Immature natural killer cell (primary cell): Measurements from ENCODE around the gene PDE4D. TPM values are rescaled to one million over a fixed set of nuclear protein-coding genes. Genes with fewer than 3 reads are reported as not detected.
"Not testable (repeated sequence)": the region's sequence is repeated elsewhere in the genome, so short reads cannot be mapped to it uniquely, and the experiment has no call there.

ENCODE experiments used
- DNase-seq, 3 donors: peaks; one replicate each; pipeline ENCODE4 v3.0.0; 2022; ENCODE audit warnings: mixed read lengths in 1 of 3
- H3K27ac Mint-ChIP-seq, 6 donors: one replicate each; pipeline ENCODE4 v1.8.0; 2020; ENCODE audit warnings: mixed read lengths in 6 of 6, mild to moderate bottlenecking in 5 of 6, inconsistent platforms in 4 of 6, moderate library complexity in 3 of 6
- H3K27me3 Mint-ChIP-seq, 3 donors: one replicate each; pipeline ENCODE4 v1.8.0; 2020 to 2021; ENCODE audit warnings: low read depth in 3 of 3, mild to moderate bottlenecking in 3 of 3, mixed read lengths in 3 of 3, moderate library complexity in 3 of 3, inconsistent platforms in 1 of 3
- H3K36me3 Mint-ChIP-seq, 3 donors: one replicate each; pipeline ENCODE4 v1.8.0; 2020; ENCODE audit warnings: mixed read lengths in 3 of 3, inconsistent platforms in 2 of 3, mild to moderate bottlenecking in 2 of 3
- H3K4me1 Mint-ChIP-seq, 2 donors: one replicate each; pipeline ENCODE4 v1.8.0; 2020; ENCODE audit warnings: inconsistent platforms in 2 of 2, mild to moderate bottlenecking in 2 of 2, mixed read lengths in 2 of 2, moderate library complexity in 1 of 2
- H3K4me3 Mint-ChIP-seq, 5 donors: one replicate each; pipeline ENCODE4 v1.8.0; 2020; ENCODE audit warnings: mild to moderate bottlenecking in 5 of 5, mixed read lengths in 5 of 5, inconsistent platforms in 3 of 5, moderate library complexity in 3 of 5
- H3K9me3 Mint-ChIP-seq, 6 donors: one replicate each; pipeline ENCODE4 v1.8.0; 2020; ENCODE audit warnings: mild to moderate bottlenecking in 6 of 6, mixed read lengths in 6 of 6, inconsistent platforms in 4 of 6, moderate library complexity in 3 of 6
- polyA plus RNA-seq, 3 donors: library from polyadenylated mRNA; unstranded; fragments of 300-500 nt; fragmentation: Illumina TruSeq; gene quantifications; one replicate each; pipeline ENCODE4 v1.2.3, GENCODE V29; 2021

PDE4D gene
- polyA plus RNA-seq, 3 donors from 2014 or later, result 10.7 to 15.4 (median 12.6) TPM

DNA sequence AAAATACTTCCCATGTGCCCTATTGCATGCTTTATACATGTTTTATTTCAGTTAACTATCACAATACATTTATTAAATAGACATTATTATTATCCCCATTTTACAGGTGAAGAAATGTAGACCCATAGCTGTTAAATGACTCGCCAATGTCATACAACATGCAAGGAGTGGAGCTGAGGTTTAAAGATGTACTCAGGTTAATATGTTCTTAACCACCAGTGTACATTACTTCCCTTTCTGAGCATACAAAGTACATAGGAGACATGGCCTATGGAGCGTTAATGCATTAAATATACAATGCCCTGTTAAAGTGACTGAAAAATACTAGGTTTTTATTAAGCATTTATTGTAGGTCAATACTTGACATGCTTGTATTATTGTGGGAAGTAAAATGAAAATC lies 407.0 kb downstream of the PDE4D start:
- Mint-ChIP-seq H3K4me1 (no peaks in the 10 kb centered on the region), H3K9me3 (peaks cover 0 to 2% (median 0%) of the 10 kb centered on the region in 6 donors), H3K4me3 (no peak overlapping the region), H3K36me3 (no peaks in the 10 kb centered on the region), H3K27me3 (peaks cover 0 to 4% (median 1%) of the 10 kb centered on the region in 3 donors), H3K27ac (no peak overlapping the region)
- no peak for DNase-seq

DNA sequence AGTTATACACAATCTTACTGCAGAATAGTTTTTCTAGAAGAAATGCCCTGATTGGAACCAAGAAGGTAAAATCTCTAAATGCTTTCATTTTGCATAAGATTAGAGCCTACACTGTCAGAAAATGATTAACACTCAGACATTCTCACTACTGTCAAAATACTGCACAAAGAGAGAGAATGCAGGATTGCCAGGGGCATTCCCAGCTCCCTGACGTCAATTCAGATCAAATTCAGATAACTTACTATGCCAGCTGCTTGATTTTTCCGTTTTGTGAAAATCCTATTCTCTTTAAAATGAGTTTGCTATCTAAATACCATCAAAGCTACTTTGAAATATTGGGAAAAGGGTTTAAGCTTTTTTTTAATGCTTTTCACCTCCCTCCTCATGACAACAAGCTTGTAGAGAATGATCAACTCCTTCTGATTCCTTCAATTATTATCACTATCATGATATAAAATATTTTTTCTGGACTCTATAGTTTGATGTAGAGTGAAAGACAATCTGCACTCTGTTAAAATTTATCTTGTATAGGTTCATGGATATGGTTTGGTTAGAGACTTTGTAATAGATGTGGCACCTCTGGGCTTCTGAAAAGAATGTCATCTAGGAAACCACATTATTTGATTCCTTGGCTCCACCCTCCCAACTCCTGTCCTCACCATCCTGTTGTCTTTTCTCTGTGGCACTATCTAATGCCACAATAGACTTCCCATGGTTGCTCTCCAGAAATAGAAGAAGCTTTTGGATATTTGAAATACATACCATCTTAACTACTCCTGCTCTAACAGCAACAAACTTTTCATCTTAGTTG lies 407.7 kb downstream of the PDE4D start:
- peaks cover 0 to 2% (median 0%) of the 10 kb centered on the region in 6 donors for H3K9me3 Mint-ChIP-seq
- DNase-seq, result no peak
- H3K4me1 Mint-ChIP-seq, result no peaks in the 10 kb centered on the region
- no peak overlapping the region for H3K27ac Mint-ChIP-seq
- H3K36me3 Mint-ChIP-seq, result no peaks in the 10 kb centered on the region
- H3K27me3 Mint-ChIP-seq, result peaks cover 0 to 4% (median 3%) of the 10 kb centered on the region in 3 donors
- H3K4me3 Mint-ChIP-seq, result no peak overlapping the region

DNA sequence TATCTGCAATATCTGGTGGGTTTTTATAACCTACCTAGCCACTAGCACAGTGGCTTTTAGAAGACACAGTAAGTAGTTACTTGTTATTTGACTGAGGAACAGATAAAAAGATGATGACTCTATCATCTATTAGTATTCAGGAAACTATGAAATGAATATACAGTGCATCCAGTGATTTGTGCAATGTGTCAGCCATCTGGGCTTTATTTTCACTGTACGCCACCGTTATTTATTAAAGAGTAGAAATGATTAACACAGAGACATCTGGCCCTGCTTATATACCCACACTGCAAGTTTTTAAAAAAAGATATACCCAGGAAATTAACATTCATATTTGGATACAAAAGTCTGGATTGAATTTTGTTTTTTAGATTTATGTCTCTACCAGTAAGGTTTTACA lies 408.4 kb downstream of the PDE4D start:
- Mint-ChIP-seq H3K4me3 (no peak overlapping the region), H3K9me3 (peaks cover 0 to 2% (median 0%) of the 10 kb centered on the region in 6 donors), H3K27ac (no peak overlapping the region), H3K4me1 (no peaks in the 10 kb centered on the region), H3K36me3 (no peaks in the 10 kb centered on the region), H3K27me3 (peaks cover 0 to 4% (median 3%) of the 10 kb centered on the region in 3 donors)
- no peak for DNase-seq

DNA sequence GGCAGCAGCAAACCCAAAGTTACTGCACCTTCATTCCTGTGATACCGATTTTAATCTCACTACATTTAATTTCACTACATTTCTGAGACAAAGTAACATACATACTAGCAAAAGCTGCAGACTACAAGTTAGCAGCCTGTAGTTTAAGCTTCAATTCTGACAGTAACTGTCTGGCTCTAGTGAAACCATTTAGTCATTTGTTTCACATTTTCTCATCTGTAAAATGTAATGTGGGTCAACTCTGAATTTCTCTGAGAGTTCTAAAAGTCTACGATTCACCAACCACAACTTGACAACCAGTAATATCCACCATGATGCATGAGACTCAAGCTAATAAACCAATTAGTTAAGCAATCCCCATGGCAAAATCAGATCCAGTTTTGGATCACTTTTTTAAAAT lies 408.9 kb downstream of the PDE4D start:
- Mint-ChIP-seq H3K27me3 (peaks cover 0 to 4% (median 3%) of the 10 kb centered on the region in 3 donors), H3K9me3 (peaks cover 0 to 2% (median 0%) of the 10 kb centered on the region in 6 donors), H3K4me3 (no peak overlapping the region), H3K36me3 (no peaks in the 10 kb centered on the region), H3K4me1 (no peaks in the 10 kb centered on the region), H3K27ac (no peak overlapping the region)
- no peak for DNase-seq

DNA sequence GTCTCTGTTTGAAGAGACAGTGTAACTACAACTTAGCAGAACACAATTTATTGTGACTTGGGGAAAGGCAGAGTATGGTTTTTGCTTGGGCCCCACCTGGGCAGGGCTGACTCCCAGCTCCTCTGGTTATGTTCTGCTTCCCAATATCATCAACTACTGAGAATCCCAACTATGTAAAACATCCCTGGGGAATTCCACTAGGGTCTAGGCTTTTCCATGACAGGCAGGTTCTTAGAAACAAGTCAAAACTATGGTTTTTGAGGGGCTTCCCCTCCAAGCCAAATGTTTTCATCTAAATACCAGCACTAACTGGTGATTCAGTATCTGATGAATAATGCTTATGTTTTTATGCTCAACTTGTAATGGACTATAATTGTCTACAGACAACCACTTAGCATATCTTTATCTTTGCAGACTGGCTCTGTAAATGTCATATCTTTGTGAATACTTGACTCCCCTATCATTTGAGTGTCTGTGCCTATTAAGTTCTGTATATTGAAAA lies 409.5 kb downstream of the PDE4D start:
- Mint-ChIP-seq H3K4me1 (no peaks in the 10 kb centered on the region), H3K27ac (no peak overlapping the region), H3K27me3 (peaks cover 0 to 4% (median 3%) of the 10 kb centered on the region in 3 donors), H3K36me3 (no peaks in the 10 kb centered on the region), H3K9me3 (peaks cover 0 to 2% (median 0%) of the 10 kb centered on the region in 6 donors), H3K4me3 (no peak overlapping the region)
- no peak for DNase-seq

DNA sequence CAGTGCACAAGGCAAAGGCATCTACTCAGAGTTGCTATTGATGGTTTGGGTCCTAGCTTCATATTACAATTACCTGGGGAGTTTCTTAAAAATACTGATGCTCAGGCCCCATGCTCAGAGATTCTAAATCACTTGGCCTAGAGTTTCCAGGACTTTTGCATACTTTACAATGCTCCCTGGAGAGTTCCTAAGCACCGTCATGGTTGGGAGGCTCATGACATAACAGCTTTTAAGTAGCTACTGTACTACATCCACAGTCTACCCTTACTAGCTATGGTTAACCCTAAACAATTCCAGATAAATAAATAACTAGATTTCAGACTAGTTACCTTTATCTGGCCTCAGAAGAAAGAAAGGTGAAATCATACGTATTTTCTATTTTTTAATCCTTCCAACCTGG lies 414.4 kb downstream of the PDE4D start:
- no peak overlapping the region for H3K27ac Mint-ChIP-seq
- DNase-seq, result no peak
- H3K9me3 Mint-ChIP-seq, result peaks cover 0 to 2% (median 0%) of the 10 kb centered on the region in 6 donors
- H3K4me3 Mint-ChIP-seq, result no peak overlapping the region
- H3K36me3 Mint-ChIP-seq, result no peaks in the 10 kb centered on the region
- no peaks in the 10 kb centered on the region for H3K4me1 Mint-ChIP-seq
- H3K27me3 Mint-ChIP-seq, result peaks cover 0 to 2% (median 0%) of the 10 kb centered on the region in 3 donors

DNA sequence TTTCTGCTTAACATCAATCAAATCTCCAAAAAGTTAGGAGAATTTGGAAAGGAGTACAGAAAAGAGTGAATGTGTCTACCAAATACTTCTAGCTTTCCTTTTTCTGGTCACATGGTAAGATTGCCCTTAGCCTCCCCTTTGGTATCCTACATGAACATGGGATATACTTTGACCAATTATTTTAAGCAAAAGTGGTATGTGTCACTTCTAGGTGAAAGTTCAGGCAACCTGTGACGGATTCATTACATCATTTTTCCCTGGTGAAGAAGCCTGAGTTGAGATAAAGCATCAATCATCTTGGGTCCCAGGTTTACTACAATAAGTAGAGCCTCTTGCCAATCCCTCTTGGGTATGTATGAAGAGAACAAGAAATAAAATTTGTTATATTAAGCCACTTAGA lies 419.2 kb downstream of the PDE4D start:
- DNase-seq, result no peak
- peaks cover 0 to 3% (median 0%) of the 10 kb centered on the region in 3 donors for H3K27me3 Mint-ChIP-seq
- H3K4me3 Mint-ChIP-seq, result no peak overlapping the region
- no peaks in the 10 kb centered on the region for H3K4me1 Mint-ChIP-seq
- H3K27ac Mint-ChIP-seq, result no peak overlapping the region
- H3K36me3 Mint-ChIP-seq, result no peaks in the 10 kb centered on the region
- no peaks in the 10 kb centered on the region for H3K9me3 Mint-ChIP-seq

DNA sequence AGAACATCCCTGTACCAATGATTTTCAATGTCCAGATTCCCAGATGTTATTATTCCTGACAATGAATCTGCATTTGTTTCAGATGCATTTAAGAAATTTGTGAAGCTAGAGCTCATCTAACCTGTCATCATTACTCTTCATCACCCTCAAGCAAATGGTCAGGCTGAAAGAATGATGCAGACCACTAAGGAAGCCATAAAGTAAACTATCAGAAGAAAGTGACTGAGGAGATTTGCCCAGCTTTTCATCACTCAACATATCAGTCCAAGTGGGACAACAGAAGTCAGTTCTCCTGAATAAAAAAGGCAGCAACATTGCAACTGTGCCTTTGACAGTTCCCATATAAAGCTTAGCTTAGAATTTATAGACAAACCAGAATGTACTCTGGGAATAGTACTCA lies 419.9 kb downstream of the PDE4D start:
- DNase-seq, result no peak
- Mint-ChIP-seq H3K4me1 (no peaks in the 10 kb centered on the region), H3K4me3 (no peak overlapping the region), H3K27ac (no peak overlapping the region), H3K27me3 (peaks cover 0 to 3% (median 0%) of the 10 kb centered on the region in 3 donors), H3K36me3 (no peaks in the 10 kb centered on the region), H3K9me3 (no peaks in the 10 kb centered on the region)

DNA sequence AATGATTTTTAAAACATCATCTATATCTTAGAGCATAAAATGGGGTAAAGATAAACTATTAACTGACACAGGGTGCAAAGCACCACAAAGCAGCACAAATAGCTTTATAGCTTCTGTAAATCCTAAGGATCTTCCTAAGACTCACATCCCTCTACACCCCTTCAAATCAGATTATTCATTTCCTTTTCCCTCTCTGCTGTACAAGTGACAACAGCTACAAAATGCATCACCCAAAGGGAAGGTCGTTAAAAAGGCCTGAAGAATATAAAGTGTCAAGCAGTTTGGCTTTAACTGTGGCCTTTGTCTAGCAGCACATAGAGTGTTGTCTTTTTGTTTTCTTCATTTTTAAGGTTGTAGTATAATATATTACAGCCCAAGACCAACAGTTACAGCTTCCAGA lies 422.1 kb downstream of the PDE4D start:
- no peak overlapping the region for H3K27ac Mint-ChIP-seq
- peaks cover 0 to 3% (median 0%) of the 10 kb centered on the region in 3 donors for H3K27me3 Mint-ChIP-seq
- no peaks in the 10 kb centered on the region for H3K4me1 Mint-ChIP-seq
- H3K36me3 Mint-ChIP-seq, result no peaks in the 10 kb centered on the region
- DNase-seq, result no peak
- H3K4me3 Mint-ChIP-seq, result no peak overlapping the region
- no peaks in the 10 kb centered on the region for H3K9me3 Mint-ChIP-seq

DNA sequence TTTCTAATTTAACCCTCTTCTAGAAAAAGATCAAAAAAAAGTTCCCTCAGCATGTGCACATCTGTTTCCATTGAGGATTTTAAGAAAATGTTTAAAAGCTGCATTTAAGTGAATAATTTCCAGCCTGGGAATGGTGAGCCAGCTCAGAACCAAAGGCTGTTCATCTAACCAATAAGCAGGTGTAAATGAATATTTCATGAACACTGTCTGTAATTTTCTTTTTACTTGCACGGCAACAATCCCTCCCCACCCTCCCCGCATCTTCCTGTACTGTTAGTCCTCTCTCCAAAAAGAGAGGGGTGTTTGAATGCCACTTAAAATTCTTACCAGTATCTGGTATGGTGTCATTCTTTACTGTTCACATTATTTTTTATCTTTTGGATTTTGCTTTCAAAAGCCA lies 425.6 kb downstream of the PDE4D start:
- Mint-ChIP-seq H3K9me3 (peaks cover 0 to 2% (median 0%) of the 10 kb centered on the region in 6 donors), H3K36me3 (no peaks in the 10 kb centered on the region), H3K27me3 (peaks cover 0 to 3% (median 2%) of the 10 kb centered on the region in 3 donors), H3K4me1 (no peaks in the 10 kb centered on the region), H3K27ac (no peak overlapping the region), H3K4me3 (no peak overlapping the region)
- DNase-seq, result no peak

DNA sequence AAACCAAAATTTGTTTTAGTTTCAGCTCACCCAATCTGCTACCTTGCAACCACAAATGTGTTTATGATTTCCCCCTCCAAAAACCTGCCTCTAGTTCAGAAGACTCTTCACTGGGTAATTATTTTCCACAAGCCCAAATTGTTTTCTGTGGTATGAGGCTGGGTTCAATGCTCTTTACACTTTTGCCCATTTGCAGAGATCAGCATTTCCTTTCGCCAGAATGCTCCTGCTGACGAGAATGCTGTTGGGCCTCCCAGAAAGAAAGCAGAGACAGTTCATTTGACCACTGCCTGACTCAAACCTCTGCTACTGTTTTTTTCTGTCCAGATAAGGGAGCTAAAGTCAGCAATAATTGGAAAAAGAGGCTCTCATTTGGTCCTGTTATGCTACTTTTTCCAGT lies 427.3 kb downstream of the PDE4D start:
- Mint-ChIP-seq H3K36me3 (no peaks in the 10 kb centered on the region), H3K4me1 (no peaks in the 10 kb centered on the region), H3K4me3 (no peak overlapping the region), H3K27me3 (peaks cover 0 to 2% (median 1%) of the 10 kb centered on the region in 3 donors), H3K27ac (no peak overlapping the region), H3K9me3 (peaks cover 0 to 2% (median 0%) of the 10 kb centered on the region in 6 donors)
- DNase-seq, result no peak

DNA sequence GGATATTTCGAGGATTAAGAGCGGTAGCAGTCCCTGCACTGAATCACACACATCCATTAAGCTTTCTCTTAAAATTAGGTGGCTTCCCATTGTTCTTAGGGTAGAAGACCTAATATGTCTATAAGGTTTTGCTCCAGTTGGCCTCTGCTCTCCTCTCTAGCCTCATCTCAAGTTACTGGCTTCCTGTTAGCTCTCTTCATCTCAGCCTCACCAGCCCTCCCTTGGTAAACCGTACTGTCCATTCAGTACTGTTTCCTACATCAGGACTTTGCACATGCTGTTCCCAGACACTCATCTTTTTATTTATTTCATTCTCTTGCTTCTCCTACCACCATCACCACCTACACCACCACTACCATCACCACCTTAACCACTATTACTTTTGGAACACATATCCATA lies 428.6 kb downstream of the PDE4D start:
- Mint-ChIP-seq H3K27me3 (peaks cover 0 to 2% (median 0%) of the 10 kb centered on the region in 3 donors), H3K36me3 (no peaks in the 10 kb centered on the region), H3K9me3 (peaks cover 0 to 2% (median 0%) of the 10 kb centered on the region in 6 donors), H3K4me3 (no peak overlapping the region), H3K27ac (no peak overlapping the region), H3K4me1 (no peaks in the 10 kb centered on the region)
- no peak for DNase-seq

DNA sequence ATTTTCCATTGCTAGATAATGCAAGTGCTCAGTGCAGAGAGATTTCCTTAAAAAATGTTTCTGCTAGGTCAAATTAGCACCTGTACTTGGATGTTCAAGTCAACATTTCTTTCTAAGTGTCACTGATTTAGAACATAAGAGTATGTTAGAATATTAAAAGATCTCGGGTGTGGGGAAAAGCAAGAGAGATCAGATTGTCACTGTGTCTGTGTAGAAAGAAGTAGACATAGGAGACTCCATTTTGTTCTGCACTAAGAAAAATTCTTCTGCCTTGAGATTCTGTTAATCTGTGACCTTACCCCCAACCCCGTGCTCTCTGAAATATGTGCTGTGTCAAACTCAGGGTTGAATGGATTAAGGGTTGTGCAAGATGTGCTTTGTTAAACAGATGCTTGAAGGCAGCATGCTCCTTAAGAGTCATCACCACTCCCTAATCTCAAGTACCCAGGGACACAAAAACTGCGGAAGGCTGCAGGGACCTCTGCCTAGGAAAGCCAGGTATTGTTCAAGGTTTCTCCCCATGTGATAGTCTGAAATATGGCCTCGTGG lies 429.8 kb downstream of the PDE4D start:
- not testable (repeated sequence) for H3K4me1 Mint-ChIP-seq, H3K27ac Mint-ChIP-seq, DNase-seq, H3K9me3 Mint-ChIP-seq, H3K4me3 Mint-ChIP-seq, H3K36me3 Mint-ChIP-seq, H3K27me3 Mint-ChIP-seq

DNA sequence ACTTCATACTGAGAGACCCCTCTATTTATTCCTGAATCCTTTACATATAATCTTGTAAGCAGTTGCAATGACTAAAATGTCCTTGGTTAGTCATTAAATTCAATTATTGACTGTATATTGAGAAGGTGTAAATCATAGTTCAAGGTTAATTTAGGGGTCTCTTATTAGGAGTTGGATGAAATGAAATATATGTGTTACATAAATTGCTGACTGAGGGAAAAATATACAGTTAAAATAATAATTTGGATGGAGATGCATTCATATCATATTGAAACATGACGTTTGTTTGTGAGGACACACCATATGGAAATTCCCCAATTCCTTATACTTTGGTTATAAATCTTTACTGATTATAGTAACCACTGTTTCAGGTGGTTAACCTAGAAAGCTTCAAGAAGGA lies 430.6 kb downstream of the PDE4D start:
- no peak overlapping the region for H3K4me3 Mint-ChIP-seq
- peaks cover 0 to 2% (median 0%) of the 10 kb centered on the region in 6 donors for H3K9me3 Mint-ChIP-seq
- no peak for DNase-seq
- no peaks in the 10 kb centered on the region for H3K36me3 Mint-ChIP-seq
- H3K27me3 Mint-ChIP-seq, result peaks cover 0 to 2% (median 0%) of the 10 kb centered on the region in 3 donors
- no peaks in the 10 kb centered on the region for H3K4me1 Mint-ChIP-seq
- no peak overlapping the region for H3K27ac Mint-ChIP-seq
